Parathyroid adenoma (tissue), 2 donors: ENCODE data around the gene NXNL1.

Experiments used
- H2AFZ ChIP-seq: fragments of 300-600 bp; sonication (generic); one replicate; pipeline ENCODE4 v1.7.0; 2017; ENCODE audit warnings: antibody characterized with exemption, mild to moderate bottlenecking
- H3K27ac ChIP-seq: fragments of 300-600 bp; sonication (generic); one replicate; pipeline ENCODE4 v1.7.0; 2017
- H3K27me3 ChIP-seq: fragments of 300-600 bp; sonication (generic); one replicate; pipeline ENCODE4 v1.7.0; 2017; ENCODE audit warnings: low read length; ENCODE audit not compliant: control insufficient read depth, insufficient read depth
- H3K36me3 ChIP-seq: fragments of 300-600 bp; sonication (generic); one replicate; pipeline ENCODE4 v1.7.0; 2017; ENCODE audit warnings: low read length; ENCODE audit not compliant: control insufficient read depth, insufficient read depth
- H3K4me1 ChIP-seq: fragments of 300-600 bp; sonication (generic); one replicate; pipeline ENCODE4 v1.7.0; 2017; ENCODE audit warnings: control low read depth
- H3K4me2 ChIP-seq: fragments of 300-600 bp; sonication (generic); one replicate; pipeline ENCODE4 v1.7.0; 2017; ENCODE audit warnings: low read length
- H3K4me3 ChIP-seq: fragments of 300-600 bp; sonication (generic); one replicate; pipeline ENCODE4 v1.7.0; 2017; ENCODE audit warnings: low read depth, low read length
- H3K79me2 ChIP-seq: fragments of 300-600 bp; sonication (generic); one replicate; pipeline ENCODE4 v1.7.0; 2017; ENCODE audit warnings: control low read depth
- H3K9ac ChIP-seq: fragments of 300-600 bp; sonication (generic); one replicate; pipeline ENCODE4 v1.7.0; 2017; ENCODE audit warnings: mild to moderate bottlenecking
- H3K9me3 ChIP-seq: fragments of 300-600 bp; sonication (generic); one replicate; pipeline ENCODE4 v1.7.0; 2017; ENCODE audit warnings: low read length; ENCODE audit not compliant: control insufficient read depth
- TF ChIP-seq, protein P1 (sequence below): fragments of 300-600 bp; sonication (generic); IDR thresholded peaks from one replicate; pipeline ENCODE4 v1.7.0; 2017; ENCODE audit warnings: antibody characterized with exemption, mild to moderate bottlenecking
- donor health status: primary hyperparathyroidism.

NXNL1 gene

DNA sequence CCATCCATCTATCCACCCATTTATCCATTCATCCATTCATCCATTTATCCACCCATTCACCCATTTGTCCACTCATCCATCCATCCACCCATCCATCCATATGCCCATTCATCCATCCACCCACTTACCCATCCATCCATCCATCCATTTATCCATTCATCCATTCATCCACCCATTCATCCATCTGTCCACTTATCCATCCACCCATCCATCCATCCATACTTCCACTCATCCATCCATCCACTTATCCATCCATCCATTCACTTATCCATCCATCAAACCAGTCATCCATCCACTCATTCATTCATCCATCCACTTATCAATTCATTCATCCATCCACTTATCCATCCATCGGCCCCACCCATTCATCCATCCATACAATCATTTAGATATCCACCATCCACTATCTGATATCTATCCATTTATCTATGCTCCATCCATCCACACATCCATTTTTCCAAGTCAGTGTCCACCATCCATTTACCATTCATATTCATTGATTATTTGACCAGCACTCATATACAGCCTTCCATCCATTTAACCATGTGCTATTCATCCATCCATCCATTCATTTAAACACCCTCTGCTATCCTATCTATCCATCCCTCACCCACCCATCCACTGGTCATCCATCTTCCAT is 15.1 kb downstream of the NXNL1 start:
- H3K9me3 ChIP-seq: no peaks in the 10 kb centered on the region

DNA sequence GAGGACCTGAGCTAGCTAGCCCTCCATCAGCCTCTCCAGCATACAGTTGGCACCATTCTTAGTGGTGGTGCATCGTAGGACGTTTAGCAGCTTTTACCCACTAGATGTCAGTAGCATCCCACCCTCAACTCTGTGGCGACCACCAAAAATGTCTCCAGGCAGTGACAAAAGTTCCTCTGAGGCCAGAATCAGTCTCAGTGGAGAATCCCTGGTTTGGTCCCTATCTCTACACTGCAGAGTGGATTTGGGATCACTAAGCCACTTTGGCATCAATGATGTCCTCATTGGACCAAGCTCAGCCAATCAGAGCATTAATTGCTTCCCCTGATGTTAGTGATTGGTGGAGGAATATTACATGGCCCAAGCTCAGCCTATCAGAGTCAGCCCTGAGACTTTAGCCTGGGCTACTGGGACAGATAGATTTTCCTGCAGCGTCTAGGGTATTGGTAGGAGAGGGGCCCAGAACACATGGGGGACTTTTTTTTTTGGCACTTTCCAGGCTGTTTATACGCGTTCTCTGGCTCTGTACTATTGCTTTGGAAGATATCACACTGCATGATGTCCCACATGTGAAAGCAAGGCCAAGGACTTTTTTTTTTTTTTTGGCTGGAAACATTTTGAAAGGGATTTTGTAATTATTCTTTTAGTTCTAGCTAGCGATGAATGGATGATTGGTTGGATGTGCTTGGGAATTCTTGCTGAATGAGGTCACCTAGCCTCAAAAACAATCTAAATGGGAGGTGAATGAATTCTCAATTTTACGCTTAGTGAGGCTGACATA is 19.3 kb downstream of the NXNL1 start:
- Histone ChIP-seq H3K27ac (no peak overlapping the region), H3K9ac (no peak overlapping the region), H3K36me3 (no peaks in the 10 kb centered on the region), H3K4me3 (no peak overlapping the region), H3K27me3 (no peaks in the 10 kb centered on the region), H3K79me2 (no peaks in the 10 kb centered on the region), H2AFZ (no peak overlapping the region), H3K4me2 (no peak overlapping the region), H3K9me3 (no peaks in the 10 kb centered on the region), H3K4me1 (no peaks in the 10 kb centered on the region)
- TF ChIP-seq, protein P1, sequence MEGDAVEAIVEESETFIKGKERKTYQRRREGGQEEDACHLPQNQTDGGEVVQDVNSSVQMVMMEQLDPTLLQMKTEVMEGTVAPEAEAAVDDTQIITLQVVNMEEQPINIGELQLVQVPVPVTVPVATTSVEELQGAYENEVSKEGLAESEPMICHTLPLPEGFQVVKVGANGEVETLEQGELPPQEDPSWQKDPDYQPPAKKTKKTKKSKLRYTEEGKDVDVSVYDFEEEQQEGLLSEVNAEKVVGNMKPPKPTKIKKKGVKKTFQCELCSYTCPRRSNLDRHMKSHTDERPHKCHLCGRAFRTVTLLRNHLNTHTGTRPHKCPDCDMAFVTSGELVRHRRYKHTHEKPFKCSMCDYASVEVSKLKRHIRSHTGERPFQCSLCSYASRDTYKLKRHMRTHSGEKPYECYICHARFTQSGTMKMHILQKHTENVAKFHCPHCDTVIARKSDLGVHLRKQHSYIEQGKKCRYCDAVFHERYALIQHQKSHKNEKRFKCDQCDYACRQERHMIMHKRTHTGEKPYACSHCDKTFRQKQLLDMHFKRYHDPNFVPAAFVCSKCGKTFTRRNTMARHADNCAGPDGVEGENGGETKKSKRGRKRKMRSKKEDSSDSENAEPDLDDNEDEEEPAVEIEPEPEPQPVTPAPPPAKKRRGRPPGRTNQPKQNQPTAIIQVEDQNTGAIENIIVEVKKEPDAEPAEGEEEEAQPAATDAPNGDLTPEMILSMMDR: peak; percentile 45

More for the DNA sequence above, 15.1 kb downstream of the NXNL1 start:
- Histone ChIP-seq H3K4me1 (no peaks in the 10 kb centered on the region), H3K36me3 (no peaks in the 10 kb centered on the region), H3K79me2 (no peaks in the 10 kb centered on the region), H3K4me2 (no peak overlapping the region), H3K4me3 (no peak overlapping the region), H3K9ac (no peak overlapping the region), H3K27ac (no peak overlapping the region), H2AFZ (no peak overlapping the region), H3K27me3 (no peaks in the 10 kb centered on the region)
- TF ChIP-seq, protein P1: no peak

DNA sequence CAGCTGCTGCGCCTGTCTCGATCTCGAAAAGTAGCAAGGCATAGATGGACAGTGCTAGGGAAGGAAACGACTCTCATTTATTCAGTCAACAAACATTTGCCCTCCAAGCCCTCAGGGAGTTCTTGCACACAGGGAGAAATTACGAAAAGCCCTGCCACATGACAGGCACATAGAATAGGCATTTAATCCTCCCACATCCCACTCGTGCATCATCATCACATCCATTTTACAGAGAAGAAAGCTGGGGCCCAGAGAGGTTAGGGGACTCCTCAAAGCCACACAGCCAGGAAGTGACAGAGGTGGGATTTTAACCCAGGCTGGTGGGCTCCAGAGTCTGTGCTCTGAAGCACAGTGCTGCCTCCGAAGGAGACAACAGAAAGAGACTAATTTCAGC is 23.9 kb downstream of the NXNL1 start:
- Histone ChIP-seq H3K4me2 (no peak overlapping the region), H3K27me3 (no peaks in the 10 kb centered on the region), H3K36me3 (no peaks in the 10 kb centered on the region), H3K79me2 (no peaks in the 10 kb centered on the region), H3K27ac (no peak overlapping the region), H3K4me3 (no peak overlapping the region), H3K9me3 (no peaks in the 10 kb centered on the region), H3K4me1 (peaks cover 3% of the 10 kb centered on the region), H3K9ac (no peak overlapping the region), H2AFZ (no peak overlapping the region)
- TF ChIP-seq, protein P1: no peak

DNA sequence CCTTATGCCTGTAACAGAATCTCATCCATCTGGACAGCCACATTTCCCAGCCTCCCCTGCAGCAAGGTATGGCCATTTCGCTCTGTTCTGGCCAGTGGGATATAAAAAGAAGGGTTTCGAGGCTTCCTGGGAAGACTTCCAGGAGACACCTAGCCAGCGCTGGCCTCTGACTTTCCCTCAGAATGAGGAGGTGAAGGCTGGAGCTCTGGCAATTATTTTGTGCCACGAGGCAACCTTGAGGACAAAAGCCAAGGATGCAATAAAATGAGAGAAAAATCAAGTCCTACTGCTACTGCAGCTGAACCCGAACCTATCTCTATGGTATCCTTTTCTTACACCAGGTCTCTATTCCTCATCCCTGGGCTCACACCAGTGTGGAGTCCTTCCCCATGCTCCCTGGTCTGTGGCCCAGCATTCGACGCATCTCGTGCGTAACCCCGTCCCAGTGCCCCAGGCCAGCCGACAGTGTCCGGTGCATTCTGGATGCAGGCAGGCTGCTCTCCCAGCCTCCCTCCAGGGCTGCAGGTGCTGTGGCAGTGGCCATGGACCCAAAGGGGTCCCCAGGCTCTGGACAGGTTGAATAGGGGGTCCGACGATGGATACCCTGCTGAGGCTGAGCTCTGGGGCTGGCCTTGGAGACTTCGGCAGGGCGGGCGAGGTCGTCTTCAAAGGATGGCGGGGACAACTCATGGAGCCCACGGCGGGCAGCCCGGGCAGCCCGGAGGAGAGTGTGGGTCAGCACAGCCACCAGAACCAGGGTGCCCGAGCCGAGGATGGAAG is 24.4 kb downstream of the NXNL1 start:
- TF ChIP-seq, protein P1: no peak
- H3K4me3 ChIP-seq: no peak overlapping the region
- no peaks in the 10 kb centered on the region for H3K36me3 ChIP-seq

More for the DNA sequence above, 24.4 kb downstream of the NXNL1 start:
- H2AFZ ChIP-seq: no peak overlapping the region
- no peaks in the 10 kb centered on the region for H3K9me3 ChIP-seq
- no peaks in the 10 kb centered on the region for H3K27me3 ChIP-seq
- H3K4me2 ChIP-seq: no peak overlapping the region
- no peak overlapping the region for H3K9ac ChIP-seq
- H3K27ac ChIP-seq: no peak overlapping the region
- H3K4me1 ChIP-seq: peaks cover 3% of the 10 kb centered on the region
- no peaks in the 10 kb centered on the region for H3K79me2 ChIP-seq
